CMK (cell line): ENCODE measurements around the gene CRTC1.
"Not testable (repeated sequence)": the region's sequence is repeated elsewhere in the genome, so short reads cannot be mapped to it uniquely, and the experiment has no call there.

ENCODE experiments used
- DNase-seq: peaks from one replicate; pipeline ENCODE4 v3.0.0-alpha.2; 2010; ENCODE audit warnings: low read depth

Gene CRTC1

GRCh38 chr19:18701250-18701608 lies 17.7 kb downstream of the CRTC1 start:
- no peak for DNase-seq

- DNase-seq, result no peak
Measured at GRCh38 chr19:18704054-18704453, 20.6 kb downstream of the CRTC1 start.

- DNase-seq, result no peak
Measured at GRCh38 chr19:18704971-18705370, 21.5 kb downstream of the CRTC1 start.

- DNase-seq, result no peak
Measured at GRCh38 chr19:18708452-18709231, 25.2 kb downstream of the CRTC1 start.

- DNase-seq, result no peak
Measured at GRCh38 chr19:18709546-18709945, 26.1 kb downstream of the CRTC1 start.

GRCh38 chr19:18710186-18710585 lies 26.7 kb downstream of the CRTC1 start:
- no peak for DNase-seq

GRCh38 chr19:18710996-18711751 lies 27.7 kb downstream of the CRTC1 start:
- DNase-seq, result no peak

GRCh38 chr19:18711893-18712292 lies 28.4 kb downstream of the CRTC1 start:
- DNase-seq, result no peak

- DNase-seq, result no peak
Measured at GRCh38 chr19:18712981-18713380, 29.5 kb downstream of the CRTC1 start.

GRCh38 chr19:18713550-18714117 lies 30.2 kb downstream of the CRTC1 start:
- no peak for DNase-seq

GRCh38 chr19:18715416-18715815 lies 31.9 kb downstream of the CRTC1 start:
- DNase-seq, result no peak

GRCh38 chr19:18716857-18717256 lies 33.4 kb downstream of the CRTC1 start:
- no peak for DNase-seq

GRCh38 chr19:18717601-18718000 lies 34.1 kb downstream of the CRTC1 start:
- DNase-seq, result no peak

GRCh38 chr19:18718015-18718526 lies 34.6 kb downstream of the CRTC1 start:
- DNase-seq, result no peak

- DNase-seq, result no peak
Measured at GRCh38 chr19:18718846-18719458, 35.5 kb downstream of the CRTC1 start.

GRCh38 chr19:18719541-18719940 lies 36.1 kb downstream of the CRTC1 start:
- DNase-seq, result no peak

GRCh38 chr19:18723871-18724377 lies 40.4 kb downstream of the CRTC1 start:
- no peak for DNase-seq

- no peak for DNase-seq
Measured at GRCh38 chr19:18725841-18726770, 42.6 kb downstream of the CRTC1 start.

- no peak for DNase-seq
Measured at GRCh38 chr19:18726846-18727245, 43.4 kb downstream of the CRTC1 start.

GRCh38 chr19:18727602-18728001 lies 44.1 kb downstream of the CRTC1 start:
- DNase-seq, result not testable (repeated sequence)

GRCh38 chr19:18729933-18730530 lies 46.6 kb downstream of the CRTC1 start:
- no peak for DNase-seq
